22Rv1 (cell line): Measurements from ENCODE around the gene CDNF.

ENCODE experiments used
- ZFX ChIP-seq: fragments of 450-650 bp; IDR thresholded peaks from 2 replicates; pipeline ENCODE4 v1.6.1; 2017; ENCODE audit warnings: antibody characterized with exemption, borderline replicate concordance
- TF ChIP-seq, protein P1 (sequence below): fragments of 450-650 bp; IDR thresholded peaks from 2 replicates; pipeline ENCODE4 v1.5.1; 2017; ENCODE audit warnings: mild to moderate bottlenecking

DNA sequence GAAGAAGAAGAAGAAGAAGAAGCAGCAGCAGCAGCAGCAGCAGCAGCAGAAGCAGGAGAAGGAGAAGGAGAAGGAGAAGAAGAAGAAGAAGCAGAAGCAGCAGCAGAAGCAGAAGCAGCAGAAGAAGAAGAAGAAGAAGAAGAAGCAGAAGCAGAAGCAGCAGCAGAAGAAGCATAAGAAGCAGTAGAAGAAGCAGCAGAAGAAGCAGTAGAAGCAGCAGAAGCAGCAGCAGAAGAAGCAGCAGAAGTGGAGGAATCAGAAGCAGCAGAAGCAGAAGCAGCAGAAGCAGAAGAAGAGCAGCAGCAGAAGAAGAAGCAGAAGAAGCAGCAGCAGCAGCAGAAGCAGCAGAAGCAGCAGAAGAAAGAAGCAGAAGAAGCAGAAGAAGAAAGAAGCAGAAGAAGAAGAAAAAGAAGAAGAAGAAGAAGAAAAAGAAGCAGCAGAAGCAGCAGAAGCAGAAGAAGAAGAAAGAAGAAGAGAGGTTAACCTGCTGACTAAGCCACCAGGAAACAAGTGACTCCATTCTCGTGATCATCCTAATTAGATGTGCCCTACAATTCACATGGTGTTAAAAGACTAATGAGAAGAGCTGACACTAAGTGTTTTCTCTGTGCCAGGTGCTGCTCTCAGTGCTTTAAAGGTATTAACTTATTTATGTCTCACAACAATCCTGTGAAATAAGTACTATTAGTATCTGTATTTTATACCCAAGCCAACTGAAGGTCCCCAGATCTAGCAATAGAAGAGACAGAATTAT lies 11.6 kb downstream of the CDNF start:
- TF ChIP-seq, protein P1, sequence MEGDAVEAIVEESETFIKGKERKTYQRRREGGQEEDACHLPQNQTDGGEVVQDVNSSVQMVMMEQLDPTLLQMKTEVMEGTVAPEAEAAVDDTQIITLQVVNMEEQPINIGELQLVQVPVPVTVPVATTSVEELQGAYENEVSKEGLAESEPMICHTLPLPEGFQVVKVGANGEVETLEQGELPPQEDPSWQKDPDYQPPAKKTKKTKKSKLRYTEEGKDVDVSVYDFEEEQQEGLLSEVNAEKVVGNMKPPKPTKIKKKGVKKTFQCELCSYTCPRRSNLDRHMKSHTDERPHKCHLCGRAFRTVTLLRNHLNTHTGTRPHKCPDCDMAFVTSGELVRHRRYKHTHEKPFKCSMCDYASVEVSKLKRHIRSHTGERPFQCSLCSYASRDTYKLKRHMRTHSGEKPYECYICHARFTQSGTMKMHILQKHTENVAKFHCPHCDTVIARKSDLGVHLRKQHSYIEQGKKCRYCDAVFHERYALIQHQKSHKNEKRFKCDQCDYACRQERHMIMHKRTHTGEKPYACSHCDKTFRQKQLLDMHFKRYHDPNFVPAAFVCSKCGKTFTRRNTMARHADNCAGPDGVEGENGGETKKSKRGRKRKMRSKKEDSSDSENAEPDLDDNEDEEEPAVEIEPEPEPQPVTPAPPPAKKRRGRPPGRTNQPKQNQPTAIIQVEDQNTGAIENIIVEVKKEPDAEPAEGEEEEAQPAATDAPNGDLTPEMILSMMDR, result no peak
- no peak for TF ChIP-seq ZFX
